ENCODE results near the gene ITGAD. TPM values are rescaled to one million over a fixed set of nuclear protein-coding genes. Genes with fewer than 3 reads are reported as not detected.

Gene ITGAD
- total and polyA plus RNA-seq, 2 of the 13 experiments (the other 11 are each of a cell fraction or from before 2014, with no cell fraction given): not detected

GRCh38 chr16:31456988-31457360, 63.8 kb downstream of the ITGAD start (continued):
- no peak for TF ChIP-seq ZNF280B (CRISPR knock-in tag; IDR thresholded peaks at IDR 0.05; ENCODE audit: borderline replicate concordance)
- TF ChIP-seq GATA4 (IDR thresholded peaks at IDR 0.05; ENCODE audit: borderline replicate concordance, low read depth): no peak
- TF ChIP-seq RNF2 (conservative IDR thresholded peaks at IDR 0.05; ENCODE audit: low read depth): no peak
- no peak for TF ChIP-seq FOSL1 (CRISPR knock-in tag; IDR thresholded peaks at IDR 0.05; ENCODE audit: borderline replicate concordance)
- peak; percentile 41; the same call in 1 of the 2 replicates for TF ChIP-seq SIN3A (IDR thresholded peaks at IDR 0.05; ENCODE audit: borderline replicate concordance, low read depth, low read length)
- 0 out of 2 replicates have a peak, but pooled peaks have one; percentile 14 for TF ChIP-seq ZSCAN22 (CRISPR knock-in tag; IDR thresholded peaks at IDR 0.05)
- TF ChIP-seq SIX1 (CRISPR knock-in tag; IDR thresholded peaks at IDR 0.05; ENCODE audit: borderline replicate concordance): no peak
- no peak for TF ChIP-seq MXD4 (CRISPR knock-in tag; IDR thresholded peaks at IDR 0.05)
- TF ChIP-seq DMTF1 (CRISPR knock-in tag; IDR thresholded peaks at IDR 0.05): peak; percentile 1; the same call in 1 of the 2 replicates
- TF ChIP-seq MED13 (CRISPR knock-in tag; IDR thresholded peaks at IDR 0.05): no peak
- TF ChIP-seq HMG20A (CRISPR knock-in tag; IDR thresholded peaks at IDR 0.05; ENCODE audit: borderline replicate concordance): no peak
- TF ChIP-seq HES4 (CRISPR knock-in tag; IDR thresholded peaks at IDR 0.05; ENCODE audit: borderline replicate concordance): no peak
- no peak for TF ChIP-seq ZNF589 (CRISPR knock-in tag; conservative IDR thresholded peaks at IDR 0.05)
- peak; percentile 82; the same call in 1 of the 2 replicates for TF ChIP-seq ZC3H13 (CRISPR knock-in tag; IDR thresholded peaks at IDR 0.05)
- no peak for TF ChIP-seq KLF15 (CRISPR knock-in tag; IDR thresholded peaks at IDR 0.05; ENCODE audit: borderline replicate concordance)
- no peak for TF ChIP-seq ETV6 (CRISPR knock-in tag; conservative IDR thresholded peaks at IDR 0.05)
- TF ChIP-seq ZNF431 (CRISPR knock-in tag; IDR thresholded peaks at IDR 0.05; ENCODE audit: borderline replicate concordance, low read depth): peak; percentile 25; the same call in 1 of the 2 replicates
- no peak for TF ChIP-seq KLF16 (CRISPR knock-in tag; IDR thresholded peaks at IDR 0.05)
- TF ChIP-seq ZNF263 (CRISPR knock-in tag; IDR thresholded peaks at IDR 0.05): no peak
- TF ChIP-seq POGK (CRISPR knock-in tag; conservative IDR thresholded peaks at IDR 0.05): no peak
- TF ChIP-seq ELF3 (CRISPR knock-in tag; IDR thresholded peaks at IDR 0.05): no peak
- no peak for TF ChIP-seq PAXIP1 (CRISPR knock-in tag; conservative IDR thresholded peaks at IDR 0.05)

Measured in HepG2 (cell line).